DND-41 (cell line): ENCODE results near the gene PRUNE1.

Source experiments
- CTCF ChIP-seq: IDR thresholded peaks from 2 replicates; pipeline ENCODE4 v1.5.1; 2012; ENCODE audit warnings: borderline replicate concordance, low read length, moderate library complexity, mild to moderate bottlenecking; ENCODE audit not compliant: poor library complexity, severe bottlenecking; ENCODE audit errors: extremely low read depth
- EZH2 ChIP-seq: IDR thresholded peaks from 3 replicates; pipeline ENCODE4 v1.6.1; 2012; ENCODE audit warnings: borderline replicate concordance, low read depth, mild to moderate bottlenecking, moderate library complexity, low read length, inconsistent platforms; ENCODE audit not compliant: severe bottlenecking

GRCh38 chr1:151003180-151003579, 5.1 kb upstream of the PRUNE1 start:
- TF ChIP-seq CTCF = no peak
- TF ChIP-seq EZH2 = no peak
